ENCODE results near the gene PTH2.

PTH2 gene

DNA sequence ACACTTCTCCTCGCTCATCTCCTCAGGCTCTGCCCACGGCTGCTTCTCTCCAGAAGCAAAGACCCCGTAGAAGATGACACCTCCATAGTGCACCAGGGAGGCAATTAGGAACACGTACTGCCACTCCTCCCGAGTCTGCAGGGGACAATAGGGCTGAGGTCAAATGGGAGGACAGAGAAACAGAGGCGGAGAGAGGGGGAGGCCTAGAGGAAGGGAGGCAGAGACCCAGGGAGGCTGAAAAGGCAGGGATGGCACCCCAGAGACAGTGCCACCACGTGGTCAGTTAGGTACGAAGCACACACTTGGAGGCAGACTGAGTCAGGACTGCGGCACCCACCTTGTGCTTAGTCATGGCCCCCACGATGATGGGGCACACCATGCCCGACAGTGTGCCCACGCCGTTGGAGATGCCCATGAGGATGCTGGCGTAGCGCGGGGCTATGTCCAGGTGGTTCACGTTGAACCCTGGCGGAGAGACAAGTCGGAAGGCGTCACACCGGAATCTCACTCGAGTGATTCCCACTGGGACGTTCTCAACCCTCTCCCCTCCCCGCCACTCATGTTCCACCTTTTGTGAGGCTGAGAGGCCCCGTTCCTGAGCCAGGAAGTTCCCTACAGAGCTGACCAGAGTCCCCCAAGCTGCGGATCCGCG is 7.6 kb upstream of the PTH2 start:
- DNase-seq: peak; percentile 26

- no peak for DNase-seq
Observed at GRCh38 chr19:49430172-49430677, 7.0 kb upstream of the PTH2 start.

- DNase-seq: no peak
Observed at GRCh38 chr19:49428547-49429451, 5.6 kb upstream of the PTH2 start.

- peak; percentile 44 for DNase-seq
Observed at GRCh38 chr19:49427855-49428546, 4.8 kb upstream of the PTH2 start.

DNA sequence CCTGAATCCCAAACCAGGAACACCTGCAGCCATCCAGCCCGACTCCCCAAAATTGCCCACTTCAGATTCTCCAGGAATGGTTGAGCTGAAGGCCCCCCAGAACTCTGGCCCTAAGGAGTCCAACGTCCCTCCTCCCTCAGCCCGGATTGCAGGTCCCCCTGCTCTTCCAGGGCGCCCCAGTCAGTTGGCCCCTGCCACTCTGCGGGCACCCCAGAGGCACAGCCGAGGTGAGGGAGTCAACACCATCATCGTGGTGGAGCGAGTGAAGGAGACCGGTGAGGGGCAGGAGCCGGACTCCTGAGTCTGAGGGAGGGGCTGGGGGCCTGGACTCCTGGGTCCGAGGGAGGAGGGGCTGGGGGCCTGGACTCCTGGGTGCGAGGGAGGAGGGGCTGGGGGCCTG is 4.1 kb upstream of the PTH2 start:
- DNase-seq: no peak

DNA sequence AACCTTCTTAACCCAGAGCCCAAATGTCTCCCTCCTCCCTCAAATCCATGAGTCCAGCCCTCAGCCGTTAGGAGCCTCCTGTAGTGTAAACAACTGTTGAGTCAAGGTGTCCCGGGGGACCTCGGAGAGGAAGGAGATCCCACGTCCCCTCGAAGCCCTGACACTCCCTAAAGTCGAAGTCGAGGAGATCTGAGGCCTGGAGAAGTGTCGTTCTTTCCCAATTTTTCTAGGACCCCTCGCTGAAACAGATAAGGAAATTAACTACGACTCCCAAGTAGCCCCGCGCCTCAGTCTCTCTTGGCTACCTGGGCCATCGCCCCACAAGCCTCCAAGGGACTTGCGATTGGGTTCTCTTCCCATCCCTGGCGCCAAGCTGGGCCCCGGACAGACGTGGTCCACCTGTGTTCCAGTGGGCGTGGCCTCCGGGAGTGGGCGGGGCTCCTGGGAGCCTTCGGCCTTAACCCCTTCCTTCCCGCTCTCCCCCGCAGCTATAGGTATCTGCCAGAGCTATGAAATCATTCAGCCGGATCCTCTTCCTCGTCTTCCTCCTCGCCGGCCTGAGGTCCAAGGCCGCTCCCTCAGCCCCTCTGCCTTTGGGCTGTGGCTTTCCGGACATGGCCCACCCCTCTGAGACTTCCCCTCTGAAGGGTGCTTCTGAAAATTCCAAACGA is 2.8 kb upstream of the PTH2 start:
- DNase-seq: peak; percentile 42

DNA sequence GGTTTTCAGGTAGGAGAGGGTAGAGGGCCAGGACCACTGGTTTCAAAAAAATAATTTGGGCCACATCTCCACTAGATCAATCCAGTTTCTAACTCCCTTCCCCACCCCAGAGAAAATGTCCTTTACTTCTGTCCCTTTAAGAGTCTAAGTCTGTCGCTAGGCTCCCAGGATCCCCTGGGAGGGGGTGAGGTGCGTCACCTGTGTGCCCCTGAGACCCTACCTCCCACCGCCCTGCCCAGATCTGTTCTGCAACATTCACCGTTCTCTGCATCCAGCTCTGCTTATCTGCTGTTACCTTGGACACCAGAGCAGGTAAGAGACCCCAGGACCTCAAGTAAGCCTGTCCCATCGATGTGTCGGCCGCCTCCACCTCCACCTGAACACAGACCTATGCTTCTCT is 1.9 kb upstream of the PTH2 start, which contains the start of gene GFY:
TSS of gene GFY (plus strand) at position 211 of the 400 bp plus-strand sequence. CDS start 1,043 bp downstream, outside the sequence.
- DNase-seq: no peak

- DNase-seq: no peak
Observed at GRCh38 chr19:49423985-49424303, 703 bp upstream of the PTH2 start.

DNA sequence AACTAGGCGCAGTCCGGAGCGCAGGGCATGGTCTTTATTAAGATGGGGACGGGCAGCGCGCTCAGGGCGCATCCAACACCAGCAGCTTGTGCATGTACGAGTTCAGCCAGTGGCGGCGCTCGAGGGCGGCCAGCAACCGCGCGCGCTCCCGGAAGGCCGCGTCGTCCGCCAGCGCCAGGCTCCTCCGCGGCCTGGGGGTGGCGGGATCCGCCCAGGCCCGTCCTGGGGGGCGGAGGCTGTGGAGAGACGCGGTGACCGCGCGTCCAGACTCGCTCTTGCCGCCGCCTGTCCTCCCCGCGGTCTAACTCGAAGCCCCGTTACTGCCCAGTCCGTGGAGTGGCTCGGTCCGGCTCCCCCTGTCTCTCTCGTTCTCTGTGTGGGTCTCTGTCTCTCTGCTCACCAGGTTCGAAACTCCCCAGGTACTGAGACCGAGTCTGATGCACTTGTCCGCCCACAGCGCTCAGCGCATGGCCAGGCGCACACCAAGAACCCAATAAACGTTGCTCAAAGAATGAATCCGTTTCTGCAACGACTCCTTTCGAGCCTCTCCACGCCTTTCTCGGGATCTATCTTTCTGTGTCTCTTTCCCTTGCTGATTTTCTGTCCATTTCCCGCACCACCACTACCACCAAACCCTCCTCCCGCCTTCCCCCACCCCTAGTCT is 702 bp downstream of the PTH2 start:
- peak; percentile 68 for DNase-seq

- DNase-seq: no peak
Observed at GRCh38 chr19:49421878-49422202, 1.4 kb downstream of the PTH2 start.

DNA sequence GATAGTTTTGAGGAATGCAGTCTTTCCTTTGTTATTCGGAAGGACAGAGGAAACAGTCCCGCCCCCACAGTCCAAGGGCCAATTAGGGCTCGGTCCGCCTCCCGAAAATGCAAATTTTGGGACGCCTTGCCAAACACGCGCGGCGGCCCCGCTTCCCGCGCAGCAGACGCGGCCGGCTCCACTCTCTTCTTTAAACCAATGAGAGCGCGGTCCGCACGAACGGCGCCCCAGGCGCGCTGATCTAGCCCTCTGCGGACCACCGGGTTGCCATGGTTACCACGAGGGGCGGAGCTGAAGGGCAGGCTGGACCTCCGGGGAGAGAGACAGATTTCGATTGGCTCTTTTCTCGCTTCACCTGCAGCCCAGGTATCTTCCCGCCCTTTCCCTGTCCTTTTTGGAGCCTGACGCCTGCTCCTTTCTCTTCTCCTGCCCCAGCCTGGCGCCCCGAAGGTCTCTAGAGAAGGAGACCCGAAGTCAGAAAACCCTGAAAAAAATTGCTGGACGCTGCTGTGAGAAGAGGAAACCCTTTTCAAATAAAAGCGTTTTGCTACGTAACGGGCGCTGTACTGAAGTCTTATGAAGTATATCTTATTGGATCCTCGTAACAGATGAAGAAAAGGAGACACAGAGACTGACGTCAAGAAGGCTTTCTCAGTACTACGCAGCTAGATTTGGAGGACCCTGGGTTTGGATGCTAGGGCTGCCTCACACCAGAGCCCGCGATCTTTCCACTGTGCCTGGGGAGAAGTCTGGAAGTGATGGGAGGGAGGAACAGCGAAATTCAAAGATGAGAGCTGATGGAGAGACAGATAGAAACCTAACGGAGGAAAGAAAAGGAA is 2.0 kb downstream of the PTH2 start:
- DNase-seq: peak; percentile 68

DNA sequence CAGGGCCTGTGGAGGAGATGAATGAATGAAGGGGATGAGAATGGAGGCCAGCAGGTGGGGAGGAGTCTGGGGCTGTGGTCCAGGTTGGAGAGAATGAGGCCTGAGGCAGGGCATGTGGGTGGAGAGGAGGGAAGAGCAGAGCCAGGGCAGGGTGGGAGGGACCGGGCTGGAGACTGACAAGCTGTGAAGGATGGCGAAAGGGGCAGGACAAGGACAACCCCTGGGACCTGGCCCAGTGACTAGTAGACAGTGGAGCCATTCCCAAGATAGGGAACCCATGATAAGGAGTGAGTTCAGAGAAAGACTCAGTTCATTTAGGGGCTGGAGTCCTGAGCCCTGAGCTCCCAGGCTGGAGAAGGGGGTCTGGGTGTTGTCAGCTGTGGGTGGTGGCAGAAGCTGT is 3.0 kb downstream of the PTH2 start:
- no peak for DNase-seq

GRCh38 chr19:49419173-49419572 is 4.1 kb downstream of the PTH2 start:
- DNase-seq: no peak

DNA sequence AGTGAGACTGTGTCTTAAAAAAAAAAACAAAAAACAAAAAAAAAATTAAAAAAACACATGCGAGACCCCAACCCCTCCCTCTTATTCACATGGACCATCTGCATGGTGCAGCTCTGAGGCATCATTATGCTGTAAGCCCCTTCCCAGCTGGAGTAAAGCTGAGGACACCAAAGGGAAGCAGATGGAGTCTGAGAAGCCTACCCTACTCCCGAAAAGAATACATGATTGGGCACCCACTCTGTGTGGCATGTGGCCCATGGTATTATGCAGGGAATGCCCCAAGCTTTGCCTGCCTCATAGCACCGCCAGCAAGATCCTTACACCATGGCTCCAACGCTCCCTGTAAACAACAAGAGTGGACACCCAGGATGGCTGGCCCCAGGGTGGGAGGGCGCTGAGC is 4.7 kb downstream of the PTH2 start:
- DNase-seq: no peak

DNA sequence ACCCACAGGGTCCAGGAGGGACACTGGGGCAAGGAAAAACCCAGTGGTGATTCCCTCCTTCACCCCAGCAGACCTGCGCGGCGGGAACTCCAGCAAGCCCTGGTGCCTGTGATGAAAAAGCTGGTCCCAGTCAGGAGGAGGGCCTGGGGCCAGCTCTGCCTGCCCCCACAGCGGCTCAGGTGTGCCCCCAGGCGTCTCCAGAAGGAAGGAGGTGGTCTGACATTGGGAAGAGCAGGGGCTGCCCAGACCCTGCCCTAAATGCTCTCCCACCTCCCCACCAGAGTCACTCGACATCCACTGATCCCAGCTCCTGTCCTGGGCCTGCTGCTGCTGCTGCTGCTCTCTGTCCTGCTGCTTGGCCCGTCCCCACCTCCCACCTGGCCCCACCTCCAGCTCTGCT is 6.2 kb downstream of the PTH2 start:
- DNase-seq: no peak

- DNase-seq: no peak
Observed at GRCh38 chr19:49415810-49416200, 7.4 kb downstream of the PTH2 start.

GRCh38 chr19:49415102-49415809 is 8.0 kb downstream of the PTH2 start:
- DNase-seq: no peak

DNA sequence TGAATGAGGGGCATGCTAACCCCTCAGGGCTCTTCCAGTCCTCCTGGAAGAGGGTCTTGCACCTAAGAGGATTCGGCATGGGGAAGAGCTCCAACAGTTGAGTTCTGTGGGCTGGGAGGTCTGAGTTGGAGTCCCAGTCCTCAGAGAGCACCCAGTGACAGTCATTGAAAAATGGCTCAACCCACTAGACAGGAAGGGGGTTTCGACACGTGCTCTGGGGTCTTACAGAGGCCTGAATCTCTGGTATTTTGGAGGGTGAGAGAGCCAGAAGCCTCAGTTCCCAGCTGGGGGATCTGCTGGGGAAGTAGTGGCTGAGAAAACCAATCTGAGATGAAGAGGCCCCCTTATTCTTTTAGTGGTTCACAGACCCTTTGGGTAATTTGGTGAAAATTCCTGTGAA is 9.0 kb downstream of the PTH2 start:
- DNase-seq: no peak

DNA sequence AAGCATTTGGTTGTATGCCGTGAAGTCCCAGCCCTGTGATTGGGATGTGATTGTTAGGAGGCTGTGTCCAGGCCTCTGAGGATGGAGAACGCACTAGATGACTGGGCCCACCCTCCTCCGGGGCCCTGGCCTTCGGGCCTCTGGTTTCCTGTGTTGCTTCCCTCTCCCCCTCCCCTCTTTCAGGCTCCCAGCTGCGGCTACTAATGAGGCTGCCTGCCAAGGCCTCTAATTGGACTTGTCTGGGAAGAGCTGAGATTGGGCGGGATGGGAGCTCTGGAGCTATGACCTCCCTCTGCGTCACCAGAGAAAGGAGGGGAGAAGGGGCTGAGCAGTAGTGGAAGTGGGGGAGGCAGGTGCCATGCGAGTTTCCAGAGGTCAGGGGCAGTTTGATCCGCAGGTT is 9.9 kb downstream of the PTH2 start:
- DNase-seq: no peak

DNA sequence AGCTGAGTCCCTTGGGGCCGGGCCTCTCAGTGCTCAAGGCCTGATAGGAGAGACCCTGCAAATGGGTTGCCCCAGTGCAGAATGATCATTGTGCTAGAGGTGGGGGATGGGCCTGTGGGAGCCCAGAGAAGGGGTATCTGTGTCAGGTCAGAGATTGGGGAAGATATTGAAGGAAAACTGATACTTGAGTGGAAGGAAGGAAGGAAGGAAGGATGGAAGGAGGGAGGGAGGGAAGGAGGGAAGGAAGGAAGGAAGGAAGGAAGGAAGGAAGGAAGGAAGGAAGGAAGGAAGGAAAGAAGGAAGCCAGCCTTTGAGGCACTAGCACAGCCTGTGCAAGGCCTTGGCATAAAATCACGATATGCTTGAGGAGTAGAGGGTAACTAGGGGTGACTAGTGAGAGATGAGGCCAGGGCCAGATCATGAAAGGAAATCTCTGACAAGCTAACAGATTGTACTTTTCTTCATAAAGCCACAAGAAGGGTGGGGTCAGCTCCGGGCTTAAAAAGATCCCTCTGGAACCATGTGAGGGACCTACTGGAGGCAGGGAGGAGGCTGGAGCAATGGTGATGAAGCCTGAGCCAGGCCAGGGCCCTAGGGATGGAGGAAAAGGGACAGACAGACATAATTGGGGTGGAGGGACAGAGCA is 11.4 kb downstream of the PTH2 start:
- no peak for DNase-seq
